Hepatocyte (in vitro differentiated cells): ENCODE data around the gene MISP3.

Experiments used
- EZH2 ChIP-seq: fragments of 200-600 bp; sonication (generic); IDR thresholded peaks from 2 replicates; pipeline ENCODE4 v1.6.1; 2016; ENCODE audit warnings: antibody characterized with exemption, mild to moderate bottlenecking, borderline replicate concordance
- EZH2phosphoT487 ChIP-seq: fragments of 200-600 bp; sonication (generic); IDR thresholded peaks from one replicate; pipeline ENCODE4 v1.6.1; 2018; ENCODE audit warnings: antibody characterized with exemption, mild to moderate bottlenecking, low read depth, moderate library complexity; ENCODE audit not compliant: unreplicated experiment, severe bottlenecking
- TF ChIP-seq, protein P1 (sequence below): fragments of 200-600 bp; sonication (generic); IDR thresholded peaks from 2 replicates; pipeline ENCODE4 v1.5.1; 2016; ENCODE audit warnings: antibody characterized with exemption, mild to moderate bottlenecking; ENCODE audit not compliant: poor library complexity

GRCh38 chr19:14050512-14050911 is 22.1 kb upstream of the MISP3 start:
- TF ChIP-seq, protein P1, sequence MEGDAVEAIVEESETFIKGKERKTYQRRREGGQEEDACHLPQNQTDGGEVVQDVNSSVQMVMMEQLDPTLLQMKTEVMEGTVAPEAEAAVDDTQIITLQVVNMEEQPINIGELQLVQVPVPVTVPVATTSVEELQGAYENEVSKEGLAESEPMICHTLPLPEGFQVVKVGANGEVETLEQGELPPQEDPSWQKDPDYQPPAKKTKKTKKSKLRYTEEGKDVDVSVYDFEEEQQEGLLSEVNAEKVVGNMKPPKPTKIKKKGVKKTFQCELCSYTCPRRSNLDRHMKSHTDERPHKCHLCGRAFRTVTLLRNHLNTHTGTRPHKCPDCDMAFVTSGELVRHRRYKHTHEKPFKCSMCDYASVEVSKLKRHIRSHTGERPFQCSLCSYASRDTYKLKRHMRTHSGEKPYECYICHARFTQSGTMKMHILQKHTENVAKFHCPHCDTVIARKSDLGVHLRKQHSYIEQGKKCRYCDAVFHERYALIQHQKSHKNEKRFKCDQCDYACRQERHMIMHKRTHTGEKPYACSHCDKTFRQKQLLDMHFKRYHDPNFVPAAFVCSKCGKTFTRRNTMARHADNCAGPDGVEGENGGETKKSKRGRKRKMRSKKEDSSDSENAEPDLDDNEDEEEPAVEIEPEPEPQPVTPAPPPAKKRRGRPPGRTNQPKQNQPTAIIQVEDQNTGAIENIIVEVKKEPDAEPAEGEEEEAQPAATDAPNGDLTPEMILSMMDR: no peak
- TF ChIP-seq EZH2phosphoT487 (no peak), EZH2 (no peak)
